ENCODE results near the gene SPTBN2.

- TF ChIP-seq, protein P1, sequence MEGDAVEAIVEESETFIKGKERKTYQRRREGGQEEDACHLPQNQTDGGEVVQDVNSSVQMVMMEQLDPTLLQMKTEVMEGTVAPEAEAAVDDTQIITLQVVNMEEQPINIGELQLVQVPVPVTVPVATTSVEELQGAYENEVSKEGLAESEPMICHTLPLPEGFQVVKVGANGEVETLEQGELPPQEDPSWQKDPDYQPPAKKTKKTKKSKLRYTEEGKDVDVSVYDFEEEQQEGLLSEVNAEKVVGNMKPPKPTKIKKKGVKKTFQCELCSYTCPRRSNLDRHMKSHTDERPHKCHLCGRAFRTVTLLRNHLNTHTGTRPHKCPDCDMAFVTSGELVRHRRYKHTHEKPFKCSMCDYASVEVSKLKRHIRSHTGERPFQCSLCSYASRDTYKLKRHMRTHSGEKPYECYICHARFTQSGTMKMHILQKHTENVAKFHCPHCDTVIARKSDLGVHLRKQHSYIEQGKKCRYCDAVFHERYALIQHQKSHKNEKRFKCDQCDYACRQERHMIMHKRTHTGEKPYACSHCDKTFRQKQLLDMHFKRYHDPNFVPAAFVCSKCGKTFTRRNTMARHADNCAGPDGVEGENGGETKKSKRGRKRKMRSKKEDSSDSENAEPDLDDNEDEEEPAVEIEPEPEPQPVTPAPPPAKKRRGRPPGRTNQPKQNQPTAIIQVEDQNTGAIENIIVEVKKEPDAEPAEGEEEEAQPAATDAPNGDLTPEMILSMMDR (IDR thresholded peaks at IDR 0.05; ENCODE audit: extremely low read depth in 1 of 2, insufficient read depth in 1 of 2, low read depth in 1 of 2, low read length in 2 of 2), result no peak
- TF ChIP-seq MYC (IDR thresholded peaks at IDR 0.05; ENCODE audit: low read depth, low read length), result no peak
- no peak for TF ChIP-seq POLR2A (IDR thresholded peaks at IDR 0.05; ENCODE audit: low read depth, low read length)
- TF ChIP-seq EZH2 (IDR thresholded peaks at IDR 0.05; ENCODE audit: borderline replicate concordance, low read depth, low read length, severe bottlenecking), result no peak
- TF ChIP-seq POLR2AphosphoS5 (IDR thresholded peaks at IDR 0.05; ENCODE audit: insufficient read depth, low read depth, low read length), result no peak
- no peak for TF ChIP-seq FOS (IDR thresholded peaks at IDR 0.05; ENCODE audit: borderline replicate concordance, insufficient read depth, low read length)
- no peak for TF ChIP-seq MAX (IDR thresholded peaks at IDR 0.05; ENCODE audit: insufficient read depth, insufficient read length)
Observed at GRCh38 chr11:66646828-66647227, 82.2 kb downstream of the SPTBN2 start.

All from endothelial cell of umbilical vein (primary cell).